Activated naive CD4-positive, alpha-beta T cell treated with anti-CD3 and anti-CD28 coated beads, Interleukin-2, amount 50 U/mL, for 72 hours (primary cell): Measurements from ENCODE around the gene GPATCH2L. TPM values are rescaled to one million over a fixed set of nuclear protein-coding genes. Genes with fewer than 3 reads are reported as not detected.
A peak's percentile ranks its signal among the peaks of the same experiment; 100 is the strongest.

Source experiments
- ATAC-seq, 2 donors: fragments of 150-1000 bp; cut with Tn5 transposase; 2 replicates each; pipeline ENCODE4 v1.10.0; 2021; ENCODE audit warnings: mild to moderate bottlenecking in 2 of 2, moderate library complexity in 2 of 2
- DNase-seq, 2 donors: peaks; one replicate each; pipeline ENCODE4 v3.0.0; 2021 to 2022; ENCODE audit warnings: low spot score in 2 of 2
- H3K27ac Mint-ChIP-seq, 2 donors: one replicate each; pipeline ENCODE4 v1.8.0; 2022; ENCODE audit warnings: mild to moderate bottlenecking in 2 of 2, mixed read lengths in 2 of 2
- H3K36me3 Mint-ChIP-seq, 2 donors: one replicate each; pipeline ENCODE4 v1.8.0; 2022; ENCODE audit warnings: mixed read lengths in 2 of 2
- H3K9me3 Mint-ChIP-seq, 2 donors: one replicate each; pipeline ENCODE4 v1.8.0; 2022; ENCODE audit warnings: mixed read lengths in 2 of 2
- total RNA-seq, 2 donors: library from RNA; stranded (reverse); gene quantifications; one replicate each; pipeline ENCODE4 v1.2.3, GENCODE V29; 2022

GPATCH2L gene
- total RNA-seq, 2 donors from 2014 or later: 58.3 to 75.9 TPM

- Mint-ChIP-seq H3K27ac (no peak overlapping the region), H3K36me3 (peaks cover 12 to 18% of the 10 kb centered on the region in 2 donors), H3K9me3 (no peaks in the 10 kb centered on the region)
- DNase-seq: no peak
- no peak for ATAC-seq
Measured at GRCh38 chr14:76169776-76170175, 18.1 kb downstream of the GPATCH2L start.

DNA sequence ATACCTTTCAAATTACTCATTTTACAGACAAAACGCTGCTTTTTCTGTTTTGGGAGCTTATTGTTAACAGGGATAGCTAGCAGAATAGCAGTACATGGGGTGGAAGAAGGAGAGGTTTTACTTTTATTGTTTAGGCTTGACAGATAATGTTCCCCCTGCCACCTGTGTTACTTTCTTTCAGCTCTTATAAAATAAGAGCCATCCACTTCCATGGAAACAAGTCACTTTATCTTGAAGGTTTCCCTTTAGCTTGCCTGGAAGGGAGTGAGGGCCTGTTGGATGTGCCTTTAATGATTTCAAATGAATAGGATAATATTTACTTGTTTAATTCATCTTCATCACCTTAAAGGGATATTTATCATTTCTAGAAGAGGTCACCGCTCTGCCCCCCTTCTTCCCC lies 23.3 kb downstream of the GPATCH2L start:
- Mint-ChIP-seq H3K27ac (no peak overlapping the region), H3K9me3 (no peaks in the 10 kb centered on the region), H3K36me3 (peaks cover 12 to 13% of the 10 kb centered on the region in 2 donors)
- ATAC-seq (no peak), DNase-seq (no peak)

GRCh38 chr14:76175942-76176341 lies 24.2 kb downstream of the GPATCH2L start:
- Mint-ChIP-seq H3K36me3 (peaks cover 12 to 13% of the 10 kb centered on the region in 2 donors), H3K27ac (no peak overlapping the region), H3K9me3 (no peaks in the 10 kb centered on the region)
- ATAC-seq (no peak), DNase-seq (no peak)

DNA sequence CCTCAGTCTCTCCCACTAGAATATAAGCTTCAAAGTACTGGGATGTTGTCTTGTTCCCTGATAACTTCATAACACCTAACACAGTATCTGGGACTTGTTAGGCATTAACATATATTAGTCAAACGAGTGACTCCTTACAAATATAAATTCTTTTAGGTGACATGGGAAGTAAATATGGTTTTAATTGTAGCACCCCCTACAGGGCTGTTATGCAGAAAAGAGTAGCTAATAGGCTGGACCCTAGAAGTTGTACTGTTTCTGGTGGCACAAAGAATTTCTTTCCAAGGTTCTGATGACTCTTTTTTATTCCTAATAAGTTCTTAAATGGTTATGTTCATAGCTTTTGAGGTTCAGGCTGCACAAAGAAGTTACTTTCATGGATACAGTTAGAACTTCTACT lies 29.8 kb downstream of the GPATCH2L start:
- H3K36me3 Mint-ChIP-seq: peaks cover 13 to 26% of the 10 kb centered on the region in 2 donors
- H3K27ac Mint-ChIP-seq: no peak overlapping the region
- no peaks in the 10 kb centered on the region for H3K9me3 Mint-ChIP-seq
- ATAC-seq (no peak), DNase-seq (no peak)

- DNase-seq (no peak), ATAC-seq (no peak)
- Mint-ChIP-seq H3K27ac (no peak overlapping the region), H3K9me3 (no peaks in the 10 kb centered on the region), H3K36me3 (peaks cover 0 to 14% of the 10 kb centered on the region in 2 donors)
Measured at GRCh38 chr14:76186308-76187027, 34.7 kb downstream of the GPATCH2L start.

- DNase-seq (no peak), ATAC-seq (no peak)
- Mint-ChIP-seq H3K9me3 (no peaks in the 10 kb centered on the region), H3K36me3 (peaks cover 0 to 6% of the 10 kb centered on the region in 2 donors), H3K27ac (no peak overlapping the region)
Measured at GRCh38 chr14:76191297-76191696, 39.6 kb downstream of the GPATCH2L start.

GRCh38 chr14:76193696-76194095 lies 42.0 kb downstream of the GPATCH2L start:
- Mint-ChIP-seq H3K27ac (no peak overlapping the region), H3K9me3 (no peaks in the 10 kb centered on the region), H3K36me3 (peaks cover 6 to 13% of the 10 kb centered on the region in 2 donors)
- ATAC-seq: peak in 1 of 2 donors; percentile 31
- no peak for DNase-seq

DNA sequence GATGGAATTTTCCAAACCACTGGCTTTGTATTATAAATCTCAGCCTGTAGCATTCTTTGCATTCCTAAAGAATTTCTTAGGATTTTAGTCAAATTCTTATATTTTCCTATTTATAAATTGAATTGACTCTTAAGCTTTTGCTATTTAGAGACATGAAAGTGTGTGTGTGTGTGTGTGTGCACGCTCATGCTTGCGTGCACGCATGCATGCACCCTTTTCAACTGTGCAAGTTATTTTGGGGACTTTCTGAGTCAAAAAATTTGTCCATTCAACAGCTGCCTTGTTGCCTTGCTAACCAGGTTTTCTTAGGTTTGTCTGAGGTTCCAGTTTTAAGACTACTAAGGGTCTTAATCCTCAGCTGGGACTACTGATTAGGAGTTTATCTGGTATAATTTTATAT lies 42.6 kb downstream of the GPATCH2L start:
- ATAC-seq (no peak), DNase-seq (no peak)
- Mint-ChIP-seq H3K9me3 (no peaks in the 10 kb centered on the region), H3K27ac (no peak overlapping the region), H3K36me3 (peaks cover 6 to 13% of the 10 kb centered on the region in 2 donors)

GRCh38 chr14:76195003-76195402 lies 43.3 kb downstream of the GPATCH2L start:
- Mint-ChIP-seq H3K27ac (no peak overlapping the region), H3K9me3 (no peaks in the 10 kb centered on the region), H3K36me3 (peaks cover 9 to 13% of the 10 kb centered on the region in 2 donors)
- DNase-seq: no peak
- ATAC-seq: no peak

- peaks cover 16 to 20% of the 10 kb centered on the region in 2 donors for H3K36me3 Mint-ChIP-seq
- peak overlapping the region in 1 of 2 donors; percentile 50 for H3K27ac Mint-ChIP-seq
- ATAC-seq: no peak
Measured at GRCh38 chr14:76196980-76197695, 45.4 kb downstream of the GPATCH2L start.

DNA sequence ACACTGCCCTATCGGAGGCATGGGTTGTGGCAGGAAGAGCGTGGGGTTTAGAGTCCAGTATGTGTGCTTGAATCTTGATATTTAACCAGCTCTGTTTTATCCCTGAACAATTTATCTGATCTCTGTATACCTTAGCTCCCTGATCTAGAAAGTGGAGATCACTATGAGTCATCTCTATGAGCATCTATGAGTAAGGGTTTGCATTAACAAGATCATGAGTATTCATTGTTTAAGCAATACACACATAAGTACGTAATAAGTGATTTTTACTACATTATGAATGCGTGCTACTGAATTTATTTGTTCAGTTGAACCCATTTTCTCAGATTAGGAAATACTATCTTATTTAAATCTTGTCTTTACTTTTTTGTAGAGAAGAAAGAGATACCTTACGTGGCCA lies 49.4 kb downstream of the GPATCH2L start:
- ATAC-seq (peak; percentile 75 to 76), DNase-seq (no peak)
- Mint-ChIP-seq H3K27ac (no peak overlapping the region), H3K9me3 (no peaks in the 10 kb centered on the region), H3K36me3 (peaks cover 25 to 27% of the 10 kb centered on the region in 2 donors)

More at GRCh38 chr14:76196980-76197695, 45.4 kb downstream of the GPATCH2L start:
- no peaks in the 10 kb centered on the region for H3K9me3 Mint-ChIP-seq
- no peak for DNase-seq

DNA sequence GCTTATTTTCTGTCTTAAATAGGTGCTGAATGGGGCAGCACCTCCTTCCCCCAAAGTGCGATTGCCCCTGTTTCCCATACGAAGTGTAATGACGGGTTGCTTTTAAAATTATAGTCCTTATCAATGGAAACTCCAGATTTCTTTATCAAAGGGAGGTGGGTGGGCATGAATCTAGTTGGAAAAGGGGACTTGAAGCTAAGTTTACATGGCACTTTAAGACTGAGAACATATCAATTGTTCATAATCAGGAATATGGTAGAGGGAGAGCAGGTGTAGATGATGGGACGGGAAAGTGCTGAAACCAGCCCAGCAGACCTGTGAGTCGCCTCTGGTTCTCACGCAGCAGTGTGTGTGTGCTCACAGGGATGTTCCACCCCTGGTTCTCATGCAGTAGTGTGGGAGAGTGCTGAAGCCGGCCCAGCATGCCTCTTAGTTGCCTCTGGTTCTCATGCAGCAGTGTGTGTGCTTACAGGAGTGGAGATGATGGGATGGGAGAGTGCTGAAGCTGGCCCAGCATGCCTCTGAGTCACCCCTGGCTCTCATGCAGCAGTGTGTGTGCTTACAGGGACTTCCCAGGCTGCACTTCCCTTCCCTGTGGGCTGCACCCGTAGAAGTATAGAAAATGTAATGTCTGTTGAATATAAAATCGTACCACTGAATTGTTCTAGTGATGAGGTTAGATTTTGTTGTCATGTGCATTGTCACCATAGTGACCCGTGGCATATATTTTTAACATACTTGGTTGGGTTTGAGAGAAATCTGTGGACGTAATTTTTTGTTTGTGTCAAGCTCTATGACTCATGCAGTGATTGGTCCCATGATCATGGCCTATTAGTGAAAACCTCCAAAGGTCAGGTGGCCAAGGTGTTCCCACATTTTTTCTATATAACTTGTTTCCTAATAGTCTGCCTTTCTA lies 51.6 kb downstream of the GPATCH2L start:
- ATAC-seq (peak; percentile 30 to 68), DNase-seq (no peak)
- no peak overlapping the region for H3K27ac Mint-ChIP-seq
- H3K36me3 Mint-ChIP-seq: peaks cover 21 to 24% of the 10 kb centered on the region in 2 donors
- H3K9me3 Mint-ChIP-seq: no peaks in the 10 kb centered on the region

DNA sequence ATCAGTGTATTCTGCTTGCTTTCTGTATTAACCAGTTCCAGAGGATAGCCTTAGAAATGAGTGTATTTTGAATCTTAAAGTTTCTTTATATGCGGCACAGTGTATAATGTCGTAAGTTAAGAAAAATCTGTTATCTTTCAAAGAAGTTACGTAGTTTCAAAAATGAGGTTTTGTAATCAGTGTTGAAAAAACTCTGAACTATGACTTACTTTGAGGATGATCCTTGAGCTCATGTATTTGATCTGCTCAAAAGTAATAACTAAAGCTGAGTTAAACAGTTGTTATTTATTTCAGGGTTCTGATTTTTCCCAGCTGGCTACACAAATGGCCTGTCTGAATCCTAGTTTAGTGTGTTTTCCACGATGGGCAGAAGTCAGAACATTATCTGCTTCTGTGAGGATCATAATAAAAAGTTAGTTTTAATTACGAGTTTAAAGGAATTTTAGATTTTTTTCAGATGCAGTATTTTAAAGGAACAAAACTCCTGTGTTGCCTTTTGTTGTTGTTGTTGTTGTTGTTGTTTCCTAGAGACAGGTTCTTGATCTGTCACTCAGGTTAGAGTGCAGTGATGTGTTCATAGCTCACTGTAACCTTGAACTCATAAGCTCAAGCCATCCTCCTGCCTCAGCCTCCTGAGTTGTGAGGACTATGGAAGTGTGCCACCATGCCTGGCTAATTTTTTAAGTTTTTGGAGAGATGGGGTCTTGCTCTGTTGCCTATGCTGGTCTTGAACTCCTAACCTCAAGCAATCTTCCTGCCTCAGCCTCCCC lies 52.9 kb downstream of the GPATCH2L start:
- H3K36me3 Mint-ChIP-seq: peaks cover 20 to 22% of the 10 kb centered on the region in 2 donors
- no peak overlapping the region for H3K27ac Mint-ChIP-seq
- no peaks in the 10 kb centered on the region for H3K9me3 Mint-ChIP-seq
- no peak for DNase-seq
- no peak for ATAC-seq

DNA sequence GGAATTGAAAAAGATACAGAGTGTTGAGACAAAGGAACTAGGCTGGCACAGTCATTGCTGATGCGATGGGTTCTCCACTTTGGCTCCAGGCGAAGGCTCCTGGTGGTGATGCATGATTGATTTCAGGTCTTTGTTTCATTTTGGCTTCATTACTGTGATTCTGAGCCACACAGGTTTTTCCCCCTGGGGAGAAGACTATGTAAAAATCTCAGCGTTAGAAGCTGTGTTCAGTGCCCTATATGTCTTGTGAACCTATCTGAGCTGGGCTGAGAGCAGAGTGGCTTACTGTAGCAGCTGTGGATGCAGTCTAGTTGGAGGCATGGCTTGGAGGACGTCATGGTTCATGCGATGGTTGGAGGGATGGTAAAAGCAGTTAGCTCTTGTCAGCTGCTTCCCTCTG lies 54.0 kb downstream of the GPATCH2L start:
- H3K27ac Mint-ChIP-seq: no peak overlapping the region
- no peak for ATAC-seq
- H3K9me3 Mint-ChIP-seq: peaks cover 0 to 1% of the 10 kb centered on the region in 2 donors

GRCh38 chr14:76208340-76208739 lies 56.6 kb downstream of the GPATCH2L start:
- ATAC-seq (no peak), DNase-seq (no peak)
- no peak overlapping the region for H3K27ac Mint-ChIP-seq
- peaks cover 0 to 3% of the 10 kb centered on the region in 2 donors for H3K9me3 Mint-ChIP-seq
- peaks cover 7 to 11% of the 10 kb centered on the region in 2 donors for H3K36me3 Mint-ChIP-seq

More for the DNA sequence above, 54.0 kb downstream of the GPATCH2L start:
- no peak for DNase-seq
- peaks cover 11 to 16% of the 10 kb centered on the region in 2 donors for H3K36me3 Mint-ChIP-seq

DNA sequence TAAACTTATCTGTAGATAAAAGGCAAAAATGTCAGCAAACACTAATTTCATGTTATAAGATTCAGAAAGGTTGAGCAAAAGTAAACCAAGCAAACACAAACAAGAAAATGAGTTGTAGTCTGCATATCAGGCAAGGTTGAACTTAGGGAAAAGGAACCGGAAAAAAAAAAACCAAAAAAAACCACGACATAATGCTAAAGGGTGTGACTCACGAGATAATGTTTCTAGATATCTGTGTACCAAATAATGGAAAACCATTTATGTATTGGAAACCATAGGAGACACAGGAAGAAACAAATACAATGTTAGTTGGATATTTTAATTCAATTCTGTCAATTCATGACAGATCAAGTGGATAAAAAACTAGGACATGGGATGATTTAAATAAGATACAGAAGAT lies 60.5 kb downstream of the GPATCH2L start:
- Mint-ChIP-seq H3K27ac (no peak overlapping the region), H3K36me3 (peaks cover 0 to 6% of the 10 kb centered on the region in 2 donors), H3K9me3 (peaks cover 0 to 3% of the 10 kb centered on the region in 2 donors)
- ATAC-seq (no peak), DNase-seq (no peak)
